VCaP (cell line): ENCODE results near the gene RAD23A.
A peak's percentile ranks its signal among the peaks of the same experiment; 100 is the strongest.

Source experiments
- H3K27ac ChIP-seq: fragments of 450-650 bp; 2 replicates; pipeline ENCODE4 v1.5.1; 2017
- TF ChIP-seq, protein P1 (sequence below): fragments of 450-650 bp; conservative IDR thresholded peaks from 2 replicates; pipeline ENCODE4 v1.5.1; 2017; ENCODE audit warnings: mild to moderate bottlenecking, moderate library complexity

RAD23A gene

GRCh38 chr19:12918253-12918652, 27.4 kb upstream of the RAD23A start:
- TF ChIP-seq, protein P1, sequence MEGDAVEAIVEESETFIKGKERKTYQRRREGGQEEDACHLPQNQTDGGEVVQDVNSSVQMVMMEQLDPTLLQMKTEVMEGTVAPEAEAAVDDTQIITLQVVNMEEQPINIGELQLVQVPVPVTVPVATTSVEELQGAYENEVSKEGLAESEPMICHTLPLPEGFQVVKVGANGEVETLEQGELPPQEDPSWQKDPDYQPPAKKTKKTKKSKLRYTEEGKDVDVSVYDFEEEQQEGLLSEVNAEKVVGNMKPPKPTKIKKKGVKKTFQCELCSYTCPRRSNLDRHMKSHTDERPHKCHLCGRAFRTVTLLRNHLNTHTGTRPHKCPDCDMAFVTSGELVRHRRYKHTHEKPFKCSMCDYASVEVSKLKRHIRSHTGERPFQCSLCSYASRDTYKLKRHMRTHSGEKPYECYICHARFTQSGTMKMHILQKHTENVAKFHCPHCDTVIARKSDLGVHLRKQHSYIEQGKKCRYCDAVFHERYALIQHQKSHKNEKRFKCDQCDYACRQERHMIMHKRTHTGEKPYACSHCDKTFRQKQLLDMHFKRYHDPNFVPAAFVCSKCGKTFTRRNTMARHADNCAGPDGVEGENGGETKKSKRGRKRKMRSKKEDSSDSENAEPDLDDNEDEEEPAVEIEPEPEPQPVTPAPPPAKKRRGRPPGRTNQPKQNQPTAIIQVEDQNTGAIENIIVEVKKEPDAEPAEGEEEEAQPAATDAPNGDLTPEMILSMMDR = no peak
- H3K27ac ChIP-seq = no peak overlapping the region

GRCh38 chr19:12921047-12921446, 24.6 kb upstream of the RAD23A start:
- TF ChIP-seq, protein P1 = no peak
- peak overlapping the region; percentile 18; the same call in 1 of the 2 replicates for H3K27ac ChIP-seq

GRCh38 chr19:12922959-12923358, 22.7 kb upstream of the RAD23A start:
- TF ChIP-seq, protein P1 = no peak

DNA sequence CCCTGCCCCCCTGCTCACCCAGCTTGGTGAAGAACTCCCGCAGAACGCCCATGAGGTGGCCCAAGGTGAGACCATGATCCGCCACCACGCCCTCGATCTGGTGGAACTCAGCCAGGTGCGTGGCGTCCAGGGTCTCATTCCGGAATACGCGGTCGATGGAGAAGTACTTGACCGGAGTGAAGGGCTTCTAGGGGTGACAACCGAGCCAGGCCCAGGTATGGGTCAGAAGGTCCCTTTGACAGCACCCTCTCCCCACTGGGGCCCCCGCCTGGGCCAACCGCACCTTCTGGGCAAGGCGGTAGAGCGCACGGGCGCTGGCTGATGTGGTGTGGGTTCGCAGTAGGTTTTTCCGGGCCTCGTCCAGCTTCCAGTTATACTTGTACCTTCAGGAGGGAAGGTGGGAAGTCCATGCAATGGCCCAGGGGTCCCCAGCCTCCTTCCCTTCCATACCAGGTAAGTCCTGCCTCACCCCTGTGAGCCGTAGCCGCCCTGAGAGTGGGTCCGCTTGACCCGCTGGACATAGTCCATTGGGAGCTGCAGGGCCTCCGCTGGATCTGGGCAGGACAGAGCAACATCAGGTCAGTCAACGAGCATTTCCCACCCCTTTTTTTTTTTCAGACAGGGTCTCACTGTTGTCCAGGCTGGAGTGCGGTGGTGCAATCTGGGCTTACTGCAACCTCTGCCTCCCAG, 20.9 kb upstream of the RAD23A start:
- no peak overlapping the region for H3K27ac ChIP-seq
- TF ChIP-seq, protein P1 = no peak

More at GRCh38 chr19:12922959-12923358, 22.7 kb upstream of the RAD23A start:
- H3K27ac ChIP-seq = no peak overlapping the region

DNA sequence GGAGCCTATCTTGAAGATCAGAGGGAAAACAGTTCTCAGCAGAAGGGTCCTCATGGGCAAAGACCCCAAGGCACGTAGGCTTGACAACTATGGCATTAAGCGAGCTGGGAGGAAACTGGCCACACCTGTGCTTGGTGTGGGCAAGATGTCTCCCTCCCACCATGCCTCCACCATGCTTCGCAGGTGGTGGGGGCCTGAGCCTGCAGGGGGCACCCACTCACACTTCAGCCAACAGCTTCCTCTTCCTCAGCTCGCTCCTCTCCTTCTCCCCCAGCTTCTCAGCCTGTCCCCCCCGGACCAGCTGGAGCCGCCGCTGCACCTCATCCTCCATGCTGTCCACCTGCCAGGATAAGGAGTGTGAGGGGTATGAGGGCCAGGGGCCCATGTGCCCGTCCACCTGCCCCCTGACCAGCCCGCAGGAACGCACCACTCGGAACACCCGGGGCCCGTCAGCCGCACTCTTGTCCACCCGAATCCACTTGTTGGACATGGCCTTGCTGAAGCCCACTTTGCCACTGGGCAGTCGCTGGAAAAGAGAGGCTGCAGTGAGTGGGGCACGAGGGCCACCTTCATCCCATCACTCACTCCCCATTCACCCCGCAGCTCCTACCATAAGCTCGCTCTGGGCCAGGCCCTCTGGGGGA, 15.5 kb upstream of the RAD23A start:
- H3K27ac ChIP-seq = no peak overlapping the region
- TF ChIP-seq, protein P1 = no peak

GRCh38 chr19:12932392-12933286, 13.0 kb upstream of the RAD23A start:
- TF ChIP-seq, protein P1 = no peak
- H3K27ac ChIP-seq = peak overlapping the region; percentile 87
